Muscle of leg (tissue), 11 donors: ENCODE data around the gene GSTO2. TPM values are rescaled to one million over a fixed set of nuclear protein-coding genes. Genes with fewer than 3 reads are reported as not detected.

Experiments
- DNase-seq: peaks from one replicate; pipeline ENCODE4 v3.0.0; 2013
- H3K27ac ChIP-seq: one replicate; pipeline ENCODE4 v1.5.1; 2013; ENCODE audit warnings: mild to moderate bottlenecking, low read length, control low read depth
- H3K27me3 ChIP-seq: one replicate; pipeline ENCODE4 v1.6.1; 2013; ENCODE audit warnings: low read length; ENCODE audit not compliant: control insufficient read depth, insufficient read depth
- H3K36me3 ChIP-seq: one replicate; pipeline ENCODE4 v1.6.1; 2013; ENCODE audit warnings: low read length; ENCODE audit not compliant: control insufficient read depth, insufficient read depth
- H3K4me1 ChIP-seq: one replicate; pipeline ENCODE4 v1.6.1; 2013; ENCODE audit warnings: low read length; ENCODE audit not compliant: control insufficient read depth, insufficient read depth
- H3K4me3 ChIP-seq: one replicate; pipeline ENCODE4 v1.5.1; 2013; ENCODE audit warnings: low read length, control low read depth
- H3K9me3 ChIP-seq: replicated peaks from 2 replicates; pipeline ENCODE4 v1.6.1; 2013; ENCODE audit warnings: low read depth, low read length; ENCODE audit not compliant: control insufficient read depth
- WGBS: methylation state at CpG from one replicate; pipeline ENCODE4 v1.1.5; 2013; ENCODE audit warnings: missing lambda C conversion rate; ENCODE audit not compliant: insufficient coverage; 5-methylcytosine and 5-hydroxymethylcytosine counted together
- polyA plus RNA-seq, 8 donors: library from polyadenylated mRNA; unstranded; fragments of 120-200 nt; gene quantifications; one replicate each; pipeline versions ENCODE4 v1.2.1 to v1.2.3, GENCODE V29; 2013; ENCODE audit warnings: inconsistent platforms in 1 of 8, low replicate concordance in 1 of 8; ENCODE audit not compliant: insufficient read length in 8 of 8, insufficient read depth in 1 of 8
- total RNA-seq: library from RNA; stranded (reverse); fragments of 120-200 nt; gene quantifications from one replicate; pipeline ENCODE4 v1.2.4, GENCODE V29; 2013

Gene GSTO2
- total and polyA plus RNA-seq, 9 donors = 0.33 to 2.9 (median 0.84) TPM

GRCh38 chr10:104350127-104350635 is 81.2 kb downstream of the GSTO2 start:
- 13% methylated on average over 1 of the region's 6 CpGs for WGBS
- peak overlapping the region; percentile 27 for H3K4me3 ChIP-seq
- DNase-seq = peak; percentile 87
- peaks cover 11% of the 10 kb centered on the region for H3K4me1 ChIP-seq
- H3K27ac ChIP-seq = peak overlapping the region; percentile 54
- H3K36me3 ChIP-seq = no peaks in the 10 kb centered on the region
- no peaks in the 10 kb centered on the region for H3K9me3 ChIP-seq
- H3K27me3 ChIP-seq = peaks cover 28% of the 10 kb centered on the region

- Histone ChIP-seq H3K4me3 (no peak overlapping the region), H3K9me3 (no peaks in the 10 kb centered on the region), H3K4me1 (peaks cover 11% of the 10 kb centered on the region), H3K36me3 (no peaks in the 10 kb centered on the region), H3K27ac (no peak overlapping the region), H3K27me3 (peaks cover 28% of the 10 kb centered on the region)
- WGBS = 60% methylated on average over 1 of the region's 2 CpGs
- peak; percentile 31 for DNase-seq
These were observed 82.2 kb downstream of the GSTO2 start for GRCh38 chr10:104351061-104351702.

GRCh38 chr10:104351919-104352318 is 82.9 kb downstream of the GSTO2 start:
- no peaks in the 10 kb centered on the region for H3K36me3 ChIP-seq
- no peak for DNase-seq
- H3K9me3 ChIP-seq = no peaks in the 10 kb centered on the region
- peaks cover 28% of the 10 kb centered on the region for H3K27me3 ChIP-seq
- H3K4me1 ChIP-seq = peaks cover 11% of the 10 kb centered on the region
- no peak overlapping the region for H3K27ac ChIP-seq
- H3K4me3 ChIP-seq = no peak overlapping the region
- no CpG with 5 or more reads among the region's 1 CpG for WGBS

GRCh38 chr10:104353325-104354048 is 84.5 kb downstream of the GSTO2 start, which contains the start of gene CFAP58:
Gene CFAP58 (plus strand): TSS chr10:104353833. CDS start chr10:104353898, 65 bp downstream.
- no peaks in the 10 kb centered on the region for H3K36me3 ChIP-seq
- no peak within 1 kb of the TSS for H3K27ac ChIP-seq
- H3K4me3 ChIP-seq = peak within 1 kb of the TSS; percentile 27
- H3K27me3 ChIP-seq = peaks cover 28% of the 10 kb centered on the region
- WGBS = 1% methylated on average over 40 of the region's 43 CpGs
- H3K9me3 ChIP-seq = no peaks in the 10 kb centered on the region
- peaks cover 11% of the 10 kb centered on the region for H3K4me1 ChIP-seq
- peak; percentile 87 for DNase-seq

Other genes with a start within 250 kb of the GSTO2 start
- gene COL17A1, start 183.3 kb upstream of the GSTO2 start, total RNA-seq = 0.09 TPM
- 10 to 100 TPM in 1 of 8 donors, 1 to 10 TPM in 2, under 1 TPM in 5; 0.08 to 43.8 (median 0.35) TPM for gene COL17A1, start 183.3 kb upstream of the GSTO2 start, polyA plus RNA-seq
- 6.6 TPM for gene SFR1, start 147.0 kb upstream of the GSTO2 start, total RNA-seq
- 1 to 10 TPM; 5.1 to 7.0 (median 5.8) TPM for gene SFR1, start 147.0 kb upstream of the GSTO2 start, polyA plus RNA-seq
- gene CFAP43, start 36.8 kb upstream of the GSTO2 start, total RNA-seq = 0.27 TPM
- 1 to 10 TPM in 1 of 8 donors, under 1 TPM in 7; 0.11 to 1.1 (median 0.22) TPM for gene CFAP43, start 36.8 kb upstream of the GSTO2 start, polyA plus RNA-seq
- 48.4 TPM for gene GSTO1, start 14.3 kb upstream of the GSTO2 start, total RNA-seq
- 10 to 100 TPM; 37.5 to 50.7 (median 44.2) TPM for gene GSTO1, start 14.3 kb upstream of the GSTO2 start, polyA plus RNA-seq
- gene ITPRIP, start 69.3 kb downstream of the GSTO2 start, total RNA-seq = 2.6 TPM
- 10 to 100 TPM in 2 of 8 donors, 1 to 10 TPM in 6; 5.6 to 10.8 (median 8.5) TPM for gene ITPRIP, start 69.3 kb downstream of the GSTO2 start, polyA plus RNA-seq
- 0.22 TPM for gene CFAP58, start 84.6 kb downstream of the GSTO2 start, total RNA-seq
- gene CFAP58, start 84.6 kb downstream of the GSTO2 start, polyA plus RNA-seq = under 1 TPM; 0.20 to 0.68 (median 0.37) TPM